Stimulated activated CD8-positive, alpha-beta memory T cell treated with anti-CD3 and anti-CD28 coated beads, Interleukin-12 subunit alpha, Interleukin-12 subunit beta, amount 100 ng/mL, for 24 hours (primary cell): ENCODE measurements around the gene COL6A6.

Source experiments
- DNase-seq: peaks from one replicate; pipeline ENCODE4 v3.0.0-alpha.2; 2020; ENCODE audit errors: extremely low read depth

COL6A6 gene, protein sequence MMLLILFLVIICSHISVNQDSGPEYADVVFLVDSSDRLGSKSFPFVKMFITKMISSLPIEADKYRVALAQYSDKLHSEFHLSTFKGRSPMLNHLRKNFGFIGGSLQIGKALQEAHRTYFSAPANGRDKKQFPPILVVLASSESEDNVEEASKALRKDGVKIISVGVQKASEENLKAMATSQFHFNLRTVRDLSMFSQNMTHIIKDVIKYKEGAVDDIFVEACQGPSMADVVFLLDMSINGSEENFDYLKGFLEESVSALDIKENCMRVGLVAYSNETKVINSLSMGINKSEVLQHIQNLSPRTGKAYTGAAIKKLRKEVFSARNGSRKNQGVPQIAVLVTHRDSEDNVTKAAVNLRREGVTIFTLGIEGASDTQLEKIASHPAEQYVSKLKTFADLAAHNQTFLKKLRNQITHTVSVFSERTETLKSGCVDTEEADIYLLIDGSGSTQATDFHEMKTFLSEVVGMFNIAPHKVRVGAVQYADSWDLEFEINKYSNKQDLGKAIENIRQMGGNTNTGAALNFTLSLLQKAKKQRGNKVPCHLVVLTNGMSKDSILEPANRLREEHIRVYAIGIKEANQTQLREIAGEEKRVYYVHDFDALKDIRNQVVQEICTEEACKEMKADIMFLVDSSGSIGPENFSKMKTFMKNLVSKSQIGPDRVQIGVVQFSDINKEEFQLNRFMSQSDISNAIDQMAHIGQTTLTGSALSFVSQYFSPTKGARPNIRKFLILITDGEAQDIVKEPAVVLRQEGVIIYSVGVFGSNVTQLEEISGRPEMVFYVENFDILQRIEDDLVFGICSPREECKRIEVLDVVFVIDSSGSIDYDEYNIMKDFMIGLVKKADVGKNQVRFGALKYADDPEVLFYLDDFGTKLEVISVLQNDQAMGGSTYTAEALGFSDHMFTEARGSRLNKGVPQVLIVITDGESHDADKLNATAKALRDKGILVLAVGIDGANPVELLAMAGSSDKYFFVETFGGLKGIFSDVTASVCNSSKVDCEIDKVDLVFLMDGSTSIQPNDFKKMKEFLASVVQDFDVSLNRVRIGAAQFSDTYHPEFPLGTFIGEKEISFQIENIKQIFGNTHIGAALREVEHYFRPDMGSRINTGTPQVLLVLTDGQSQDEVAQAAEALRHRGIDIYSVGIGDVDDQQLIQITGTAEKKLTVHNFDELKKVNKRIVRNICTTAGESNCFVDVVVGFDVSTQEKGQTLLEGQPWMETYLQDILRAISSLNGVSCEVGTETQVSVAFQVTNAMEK (N-terminal part only)

DNA sequence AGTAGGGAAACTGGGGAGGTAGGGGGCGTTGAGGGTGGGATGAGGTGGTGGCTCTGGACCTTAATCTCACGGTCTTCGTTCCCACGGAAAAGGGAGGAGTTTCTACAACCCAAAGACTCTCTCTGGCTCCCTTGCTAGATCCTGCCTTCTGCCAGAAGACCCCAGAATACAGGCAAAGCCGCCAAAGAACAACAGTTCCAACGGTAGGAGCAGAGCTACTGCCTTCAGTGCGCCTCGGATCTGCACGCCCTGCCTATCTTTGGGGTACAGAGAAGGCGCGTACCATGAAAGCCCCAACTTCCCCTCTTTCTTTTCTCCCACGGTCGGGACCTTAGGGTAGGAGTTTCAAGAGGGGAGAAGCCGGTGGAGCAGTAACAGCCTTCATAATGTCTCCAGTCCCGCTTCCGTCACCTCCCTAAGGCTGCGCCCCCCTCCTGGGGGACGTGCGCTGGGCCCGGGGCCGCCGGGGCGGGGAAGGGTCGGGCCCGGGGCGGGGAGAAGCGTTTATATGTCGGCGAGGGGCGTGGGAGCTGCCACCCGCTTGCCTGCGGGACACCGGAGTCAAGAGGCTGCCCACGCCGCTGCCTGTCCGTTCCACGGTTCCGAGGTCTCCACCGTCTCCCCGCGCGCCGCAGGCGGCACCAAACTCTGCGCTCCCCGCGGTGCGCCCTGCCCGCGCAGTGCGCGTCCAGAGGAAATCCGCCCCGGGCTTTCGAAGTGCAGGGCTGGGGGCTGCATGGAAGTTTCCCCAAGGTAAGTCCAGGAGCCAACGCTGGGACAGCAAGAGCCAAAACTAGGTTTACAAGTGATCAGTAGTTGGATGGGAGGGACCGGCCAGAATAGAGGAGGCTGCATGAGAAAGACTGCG is at the start of gene COL6A6:
Gene COL6A6 (plus strand): TSS at position 533 of the 868 bp plus-strand sequence. CDS start 43,188 bp downstream, outside the sequence.
- DNase-seq, result no peak

DNA sequence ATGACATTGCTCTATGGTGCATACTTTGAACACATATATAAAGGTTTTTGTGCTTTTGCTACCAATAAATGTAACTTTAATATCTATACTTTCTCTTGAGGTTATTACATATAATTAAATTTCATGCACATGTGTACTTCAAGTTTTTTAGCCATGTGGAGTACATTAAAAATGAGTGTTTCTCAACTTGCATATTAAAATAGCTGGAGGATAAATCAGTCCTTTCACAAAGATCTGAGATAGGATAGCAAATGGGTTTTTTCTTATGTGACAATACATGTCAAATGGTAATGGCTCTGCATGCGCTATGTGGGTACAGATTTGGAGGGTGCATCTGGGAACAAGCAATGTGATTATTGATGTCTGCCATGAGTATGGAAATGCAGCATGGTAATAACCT is 48.7 kb upstream of the COL6A6 start:
- DNase-seq, result no peak

DNA sequence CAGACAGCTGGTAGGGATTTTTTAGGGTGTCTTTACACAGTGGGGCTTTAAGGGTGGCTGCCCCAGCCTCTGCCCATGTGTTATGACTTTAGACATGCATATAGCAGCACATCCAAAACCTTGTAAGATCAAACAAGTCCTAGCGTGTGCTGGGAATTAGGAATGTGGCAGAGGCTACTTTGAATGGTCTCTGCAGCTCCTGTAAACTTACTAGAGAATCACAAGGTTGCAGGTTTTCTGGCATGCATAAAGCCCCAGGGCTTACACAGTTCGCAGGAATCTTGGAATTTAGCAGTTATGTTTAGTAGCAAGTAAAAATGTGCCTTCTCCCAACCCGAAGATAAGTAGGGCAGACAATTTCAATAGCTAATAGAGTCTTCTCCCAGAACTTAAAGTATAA is 46.9 kb upstream of the COL6A6 start:
- no peak for DNase-seq

DNA sequence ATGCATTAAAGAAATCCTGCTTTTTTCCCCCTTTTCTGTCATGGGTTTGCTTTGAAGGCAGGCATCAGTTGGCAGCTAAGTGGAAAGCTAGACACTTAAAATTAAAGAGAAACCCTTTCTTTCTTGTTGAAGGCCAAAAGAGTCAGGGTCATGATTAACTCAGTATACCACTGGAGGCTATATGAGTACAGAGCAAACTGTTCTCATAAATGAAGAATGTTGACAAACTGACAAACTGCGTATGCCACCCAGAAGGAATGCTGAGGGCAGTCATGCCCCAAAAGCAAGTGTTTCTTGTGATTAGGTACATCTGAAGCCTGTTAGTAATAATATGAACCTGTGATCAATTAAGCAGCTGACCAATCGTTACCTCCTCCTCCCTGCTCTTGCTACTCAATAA is 43.6 kb upstream of the COL6A6 start:
- no peak for DNase-seq

DNA sequence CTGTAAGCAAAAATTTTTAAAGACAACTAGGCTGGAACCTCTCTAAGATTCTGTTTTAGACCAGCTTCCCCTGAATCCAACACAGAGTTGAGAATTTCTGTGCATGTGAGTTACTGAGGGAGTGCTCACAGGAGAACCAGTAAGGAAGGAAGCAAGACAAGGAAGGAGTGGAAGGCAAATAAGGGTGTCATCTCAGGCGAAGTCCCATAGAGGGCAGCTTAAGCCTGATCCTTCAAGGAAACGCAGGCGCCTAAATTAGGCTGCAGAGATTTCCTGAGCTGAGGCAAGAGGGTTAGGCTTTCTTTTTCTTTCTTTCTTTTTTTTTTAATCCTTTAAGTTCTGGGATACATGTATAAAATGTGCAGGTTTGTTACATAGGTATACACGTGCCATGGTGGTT is 36.2 kb upstream of the COL6A6 start:
- no peak for DNase-seq

DNA sequence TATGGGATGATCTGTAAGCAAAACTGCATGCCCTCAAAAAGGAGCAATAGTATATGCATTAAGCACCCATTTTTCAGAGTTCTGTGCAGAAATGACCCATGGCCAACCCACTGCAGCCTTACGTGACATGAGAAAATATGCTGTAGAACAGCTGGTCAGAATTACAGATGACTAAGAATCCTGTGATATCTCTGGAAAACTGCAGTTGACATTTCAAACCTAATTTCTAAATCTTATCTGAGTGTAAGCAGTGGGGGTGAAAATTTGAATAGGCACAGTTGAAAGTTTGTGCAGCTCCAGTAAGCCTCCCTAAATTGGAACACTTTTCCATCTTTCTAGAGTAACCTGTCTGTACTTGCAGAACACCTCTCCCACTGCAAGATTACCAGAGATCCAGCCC is 28.7 kb upstream of the COL6A6 start:
- DNase-seq, result no peak

DNA sequence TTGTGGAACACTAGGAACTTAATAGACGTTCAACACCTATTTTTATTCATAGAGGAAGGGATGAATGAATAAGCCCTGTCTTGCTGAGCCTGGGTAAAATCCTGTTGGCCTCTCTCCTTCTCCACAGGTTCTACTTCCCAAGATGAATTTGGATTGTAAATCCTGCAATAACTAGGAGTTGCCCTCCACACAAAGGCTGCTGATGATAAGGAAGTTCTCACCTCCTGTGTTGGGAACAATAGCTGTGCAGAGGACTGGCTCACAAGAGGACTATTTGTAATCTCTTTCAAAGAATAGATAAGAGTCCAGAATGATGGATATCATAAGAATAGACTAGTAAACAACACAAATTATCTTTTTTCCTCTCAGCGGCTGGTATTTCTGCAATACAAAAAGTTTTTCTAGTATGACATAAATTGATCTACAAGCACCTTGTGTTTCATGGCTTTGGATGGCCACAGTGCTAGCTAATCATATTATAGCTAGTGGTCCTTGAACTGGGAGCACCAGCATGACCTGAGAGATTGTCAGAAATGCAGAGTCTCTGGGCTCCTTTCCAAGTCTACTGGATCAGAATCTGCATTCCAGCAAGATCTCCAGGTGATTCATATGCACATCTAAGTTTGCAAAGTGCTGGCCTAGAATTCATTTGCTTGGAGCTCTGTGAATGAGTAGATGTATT is 28.1 kb upstream of the COL6A6 start:
- DNase-seq, result no peak

DNA sequence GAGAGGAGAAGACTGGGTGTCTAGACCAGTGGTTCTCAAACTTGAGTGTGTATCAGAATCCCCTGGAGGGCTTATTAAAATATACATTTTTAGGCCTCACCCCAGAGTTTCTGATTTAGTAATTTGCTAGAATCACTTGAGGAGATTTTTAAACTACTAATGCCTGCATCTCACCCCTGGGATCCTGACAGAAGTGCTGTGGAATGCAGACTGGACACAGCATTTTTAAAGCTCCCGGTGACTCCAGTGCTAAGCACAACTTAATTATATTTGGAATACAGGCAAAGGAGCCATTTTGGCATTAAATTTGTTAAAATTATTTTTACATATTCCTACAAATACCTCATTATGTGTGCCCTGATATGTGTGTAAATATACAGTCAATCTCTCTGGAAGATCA is 26.7 kb upstream of the COL6A6 start:
- DNase-seq, result no peak

DNA sequence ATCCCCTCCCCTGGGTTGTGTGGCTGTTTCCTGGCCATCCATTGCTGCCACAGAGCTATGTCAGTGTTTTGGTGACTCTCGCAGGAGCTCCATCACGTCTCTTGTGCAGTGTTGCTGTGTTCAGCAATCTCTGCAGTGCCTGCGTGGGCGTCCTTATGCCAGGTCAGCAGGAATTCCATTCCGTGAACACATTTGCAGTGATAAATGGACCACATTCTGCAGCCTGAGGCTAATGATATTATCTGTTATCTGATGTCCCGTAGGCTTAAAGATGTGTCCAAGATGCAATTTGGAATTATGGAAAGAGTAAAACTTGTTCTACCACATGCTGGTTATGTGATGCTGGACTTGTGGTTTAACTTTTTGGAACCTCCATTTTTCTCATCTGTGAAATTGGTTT is 25.5 kb upstream of the COL6A6 start:
- DNase-seq, result no peak

DNA sequence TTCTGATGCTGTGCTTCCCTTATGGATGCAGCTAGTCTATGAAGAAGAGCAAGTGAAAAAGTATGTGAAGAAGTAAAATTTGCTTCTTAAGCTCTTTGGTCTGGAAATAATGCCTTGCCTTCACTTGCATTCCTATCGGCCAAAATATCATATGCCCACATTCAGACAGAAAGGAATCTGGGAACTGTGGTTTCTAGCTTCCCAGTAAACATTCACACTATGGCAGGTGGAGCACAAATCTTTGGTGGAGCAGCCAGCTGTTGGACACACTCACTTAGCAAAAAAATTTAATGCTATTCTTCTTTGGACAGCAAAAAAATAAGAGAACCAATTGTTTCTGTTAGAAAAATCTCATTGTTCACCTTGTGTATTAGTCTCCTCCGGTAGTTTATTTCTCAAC is 12.3 kb upstream of the COL6A6 start:
- no peak for DNase-seq

DNA sequence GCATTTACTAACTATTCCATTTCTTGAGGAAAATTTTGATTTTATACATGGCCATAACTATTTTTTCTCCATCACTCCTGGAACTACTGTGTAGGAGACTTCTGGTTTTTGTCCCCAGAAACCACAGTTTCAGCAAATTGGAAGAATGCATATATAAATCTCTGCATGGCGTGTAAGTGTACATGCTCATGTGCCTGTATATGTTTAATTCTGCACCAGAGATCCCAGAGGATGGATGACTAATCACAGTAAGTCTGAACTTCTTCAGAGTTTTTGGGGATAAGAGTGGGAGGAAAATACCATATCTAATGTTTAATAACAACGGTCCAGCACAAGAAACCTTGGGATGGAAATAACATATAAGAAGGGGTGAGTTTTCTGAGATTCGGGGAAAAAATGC is 10.9 kb upstream of the COL6A6 start:
- DNase-seq, result no peak

DNA sequence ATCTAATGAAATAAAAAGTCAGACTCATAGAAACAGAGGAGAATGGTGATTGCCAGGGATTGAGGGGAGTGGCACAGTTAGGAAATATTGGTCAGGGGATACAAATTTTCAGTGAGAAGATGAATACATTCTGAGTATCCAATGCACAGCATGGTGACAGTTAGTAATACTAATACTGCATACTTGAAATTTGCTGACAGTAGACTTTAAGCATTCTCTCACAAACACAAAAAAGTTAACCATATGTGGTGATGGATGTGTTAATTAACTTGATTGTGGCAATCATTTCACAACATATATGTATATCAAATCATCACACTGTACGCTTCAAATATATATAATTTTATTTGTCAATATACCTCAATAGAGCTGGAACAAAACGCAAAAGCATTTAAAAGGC is 9.2 kb upstream of the COL6A6 start:
- no peak for DNase-seq

DNA sequence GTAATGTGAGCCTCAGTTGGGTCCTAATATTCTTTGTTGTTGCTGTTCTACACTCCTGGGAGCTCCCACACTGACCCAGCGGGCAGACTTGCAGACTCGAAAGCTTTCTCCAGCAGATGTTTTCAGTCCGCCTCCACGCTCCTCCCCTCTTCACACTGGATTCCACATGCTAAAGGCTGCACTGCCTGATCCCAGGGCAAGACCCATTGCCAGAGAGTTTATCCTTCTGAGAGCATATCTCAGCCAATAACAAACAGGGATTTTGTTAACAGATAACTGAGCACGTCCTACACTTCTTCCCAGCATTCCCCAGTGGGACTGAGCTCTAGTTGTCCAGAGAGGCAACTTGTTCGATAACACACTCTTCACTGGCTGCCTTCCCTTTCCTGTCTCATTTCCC is 8.0 kb upstream of the COL6A6 start:
- no peak for DNase-seq

DNA sequence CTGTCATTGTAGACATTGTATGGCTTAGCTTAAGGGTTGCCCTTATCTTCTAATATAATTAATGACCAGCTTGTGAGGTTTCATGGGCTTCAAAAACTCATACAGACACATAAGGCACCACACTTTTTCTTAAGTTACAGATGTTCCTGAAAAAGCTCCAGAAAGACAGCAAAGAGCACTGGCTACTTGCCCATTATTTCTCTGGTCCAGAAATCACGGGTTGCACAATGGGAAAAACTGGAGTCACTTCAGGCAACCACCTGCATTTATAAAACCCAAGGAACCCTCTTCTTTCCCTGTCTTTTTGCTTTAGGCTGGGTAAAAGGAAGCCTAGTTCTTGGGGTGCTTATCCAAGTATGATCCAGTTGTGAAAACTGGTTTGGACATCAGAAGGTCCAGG is 2.3 kb upstream of the COL6A6 start:
- no peak for DNase-seq

DNA sequence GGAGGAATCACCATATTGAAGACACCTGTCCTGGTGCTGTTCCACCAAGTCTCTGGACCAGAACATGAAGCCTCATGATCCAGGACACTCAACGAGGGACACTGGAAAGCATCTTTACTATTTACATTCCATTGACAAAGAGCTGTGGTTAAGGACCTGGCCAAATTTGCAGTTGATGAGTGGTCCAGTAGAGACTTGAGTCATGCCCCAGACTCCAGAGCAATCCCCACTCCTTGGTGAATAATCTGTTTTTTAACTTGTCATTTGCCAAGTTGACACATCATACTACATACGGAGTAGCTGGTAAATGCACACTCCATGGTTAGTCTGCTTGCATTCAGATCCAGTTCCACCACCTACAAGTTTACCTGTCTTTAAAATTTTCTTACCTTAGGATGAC is 1.2 kb upstream of the COL6A6 start:
- DNase-seq, result no peak

DNA sequence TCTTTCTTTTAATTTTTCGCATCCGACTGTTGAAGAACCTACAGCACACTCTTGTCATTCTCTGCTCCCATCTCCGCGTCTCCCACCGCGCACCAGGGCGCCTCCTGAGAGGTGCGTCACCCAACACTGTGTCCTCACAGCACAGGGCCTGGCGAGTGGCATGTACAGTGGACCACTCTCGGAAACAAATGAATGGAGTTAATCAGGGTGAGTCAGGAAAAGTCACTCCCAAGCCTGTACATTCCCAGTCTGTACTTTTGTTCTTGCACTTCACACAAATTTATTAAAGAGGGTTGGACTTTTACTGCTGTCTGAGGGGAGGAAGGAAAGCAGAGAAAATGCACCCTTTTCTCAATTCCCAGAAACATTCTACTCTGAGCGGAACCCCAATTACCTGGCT is 625 bp downstream of the COL6A6 start:
- DNase-seq, result no peak

DNA sequence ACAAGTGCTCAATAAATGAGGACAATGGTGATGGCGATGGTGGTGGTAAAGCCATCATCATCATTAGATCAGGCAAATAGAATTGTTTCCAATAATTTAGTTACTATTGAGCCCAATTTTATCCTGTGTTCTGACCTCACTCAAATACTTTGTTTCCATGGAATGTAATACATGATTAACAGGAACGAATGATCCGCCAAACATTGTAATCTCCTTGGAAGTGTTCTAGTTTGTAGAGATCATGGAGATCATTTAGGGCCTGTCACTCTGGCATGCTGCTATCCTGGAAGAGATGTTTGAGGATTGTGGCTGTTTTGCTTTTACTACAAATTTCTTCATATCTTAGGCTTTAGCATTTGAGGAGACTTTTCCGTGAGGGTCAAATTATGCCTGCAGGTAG is 2.8 kb downstream of the COL6A6 start:
- DNase-seq, result no peak

DNA sequence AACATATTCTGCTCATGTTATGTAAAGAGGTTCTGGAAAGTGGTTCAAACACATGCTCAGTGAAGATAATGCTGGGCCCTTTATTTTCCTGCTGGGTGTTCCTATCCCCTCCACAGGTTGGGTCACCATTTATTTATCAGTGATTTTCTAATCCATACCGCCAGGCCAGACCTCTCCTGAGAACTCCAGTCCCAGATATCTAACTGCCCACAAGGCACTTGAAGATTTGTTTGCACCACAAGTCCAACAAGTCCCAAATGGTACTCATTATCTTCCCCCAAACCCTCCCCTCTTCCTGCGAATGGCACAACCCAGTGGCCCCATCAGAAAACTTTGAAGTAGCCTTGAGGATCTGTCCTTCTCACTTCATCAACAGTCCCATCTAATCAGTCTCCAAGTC is 5.4 kb downstream of the COL6A6 start:
- DNase-seq, result no peak

DNA sequence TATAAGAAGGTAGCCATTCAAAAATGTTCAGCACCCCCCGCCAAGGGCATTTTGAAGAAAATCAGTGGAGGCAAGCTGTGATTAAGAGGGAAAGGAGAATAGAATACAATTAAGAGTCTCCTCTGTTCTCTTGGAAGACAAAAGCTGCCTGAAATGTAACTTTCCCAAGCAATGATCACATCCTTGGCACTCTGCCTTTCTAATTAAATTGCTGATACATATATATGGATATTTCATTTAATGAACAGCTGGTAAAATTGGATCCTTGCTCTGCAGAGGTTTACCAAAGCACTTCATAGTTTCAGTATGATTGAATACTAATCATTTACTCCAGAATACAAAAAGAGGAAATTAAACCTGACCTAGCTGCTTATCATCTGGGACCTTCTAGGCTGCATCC is 10.4 kb downstream of the COL6A6 start:
- no peak for DNase-seq

DNA sequence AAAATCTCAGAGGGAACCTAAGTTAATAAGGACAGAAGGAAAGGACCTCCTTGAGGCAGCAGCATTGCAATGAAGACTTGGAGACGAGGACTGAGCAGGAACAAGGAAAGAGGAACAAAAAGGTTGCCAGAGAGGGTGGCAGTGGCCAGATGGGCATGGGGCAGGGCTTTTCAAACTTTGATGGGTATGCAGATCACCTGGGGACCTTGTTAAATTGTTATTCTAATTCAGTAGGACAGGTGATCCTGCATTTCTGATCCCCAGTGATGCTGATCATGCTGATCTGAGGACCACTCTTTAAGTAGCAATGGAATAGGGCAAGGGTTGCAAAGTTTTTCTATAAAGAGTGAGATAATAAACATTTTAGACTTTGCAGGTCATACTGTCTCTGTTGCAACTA is 11.1 kb downstream of the COL6A6 start:
- DNase-seq, result no peak
